IMR-90 (cell line): ENCODE measurements around the gene ZNF77. TPM values are rescaled to one million over a fixed set of nuclear protein-coding genes. Genes with fewer than 3 reads are reported as not detected.
"Not testable (repeated sequence)": the region's sequence is repeated elsewhere in the genome, so short reads cannot be mapped to it uniquely, and the experiment has no call there.

Experiments
- ATAC-seq: fragments of 200-7000 bp; cut with Tn5 transposase; 2 replicates; pipeline ENCODE4 v1.9.1; 2020; ENCODE audit warnings: low read depth, mild to moderate bottlenecking, moderate library complexity
- BruUV-seq: library from RNA; stranded (reverse); fragments of 400-500 nt; replicated peaks from 2 replicates; lab custom pipeline; 2021; lab: Mats Ljungman, UMichigan
- CTCF ChIA-PET: fragments of 300-600 bp; formaldehyde crosslinking; extraction: SDS; loops from one replicate; lab custom pipeline; 2021; ENCODE audit warnings: antibody characterized with exemption; lab: Yijun Ruan, JAX
- POLR2A ChIA-PET: fragments of 300-600 bp; sonication (Branson Sonifier 250); formaldehyde crosslinking; loops from one replicate; lab custom pipeline; 2022; ENCODE audit warnings: antibody characterized with exemption; ENCODE audit not compliant: unreplicated experiment; lab: Charles Lee
- DNase-seq: peaks from one replicate; pipeline ENCODE4 v3.0.0; 2013
- H2AFZ ChIP-seq: replicated peaks from 2 replicates; pipeline ENCODE3; 2013; ENCODE audit warnings: low read length, mild to moderate bottlenecking; ENCODE audit not compliant: poor library complexity
- H2AK5ac ChIP-seq: 2 replicates; pipeline ENCODE4 v1.6.1; 2013; ENCODE audit warnings: low read depth, low read length, inconsistent platforms
- H2AK9ac ChIP-seq: replicated peaks from 2 replicates; pipeline ENCODE3; 2013; ENCODE audit warnings: mild to moderate bottlenecking, low read depth, low read length, moderate library complexity; ENCODE audit not compliant: poor library complexity
- H2BK120ac ChIP-seq: 2 replicates; pipeline ENCODE4 v1.6.1; 2013; ENCODE audit warnings: low read depth, low read length, inconsistent platforms
- H2BK15ac ChIP-seq: 3 replicates; pipeline ENCODE4 v1.6.1; 2013; ENCODE audit warnings: low read depth, low read length, inconsistent platforms
- H2BK20ac ChIP-seq: 2 replicates; pipeline ENCODE4 v1.6.1; 2013; ENCODE audit warnings: low read depth, mild to moderate bottlenecking, inconsistent platforms, low read length, moderate library complexity
- H2BK5ac ChIP-seq: 2 replicates; pipeline ENCODE4 v1.6.1; 2013; ENCODE audit warnings: mild to moderate bottlenecking, low read depth, low read length, inconsistent platforms; ENCODE audit not compliant: poor library complexity, severe bottlenecking
- H3K14ac ChIP-seq: replicated peaks from 2 replicates; pipeline ENCODE4 v1.6.1; 2013; ENCODE audit warnings: low read depth, low read length, inconsistent platforms
- H3K18ac ChIP-seq: 2 replicates; pipeline ENCODE4 v1.6.1; 2013; ENCODE audit warnings: low read depth, low read length, control low read depth
- H3K23ac ChIP-seq: 2 replicates; pipeline ENCODE4 v1.6.1; 2013; ENCODE audit warnings: low read depth, low read length, inconsistent platforms
- H3K27ac ChIP-seq: 2 replicates; pipeline ENCODE4 v1.5.1; 2013; ENCODE audit warnings: mild to moderate bottlenecking, control low read depth, low read length; ENCODE audit not compliant: insufficient read depth
- H3K27me3 ChIP-seq: 2 replicates; pipeline ENCODE4 v1.6.1; 2013; ENCODE audit warnings: low read length; ENCODE audit not compliant: control insufficient read depth, insufficient read depth
- H3K36me3 ChIP-seq: 2 replicates; pipeline ENCODE4 v1.6.1; 2013; ENCODE audit warnings: low read length, mixed read lengths; ENCODE audit not compliant: control insufficient read depth, insufficient read depth
- H3K4ac ChIP-seq: 2 replicates; pipeline ENCODE4 v1.6.1; 2013; ENCODE audit warnings: low read depth, low read length, inconsistent platforms
- H3K4me1 ChIP-seq: 2 replicates; pipeline ENCODE4 v1.6.1; 2013; ENCODE audit warnings: low read length, mixed read lengths; ENCODE audit not compliant: control insufficient read depth, insufficient read depth
- H3K4me2 ChIP-seq: 2 replicates; pipeline ENCODE4 v1.6.1; 2013; ENCODE audit warnings: low read depth, mild to moderate bottlenecking, control low read depth, low read length, moderate library complexity
- H3K4me3 ChIP-seq: 2 replicates; pipeline ENCODE4 v1.5.1; 2013; ENCODE audit warnings: low read depth, mild to moderate bottlenecking, control low read depth, low read length, moderate library complexity; ENCODE audit not compliant: insufficient read depth
- H3K56ac ChIP-seq: 2 replicates; pipeline ENCODE4 v1.6.1; 2013; ENCODE audit warnings: low read length, inconsistent platforms; ENCODE audit not compliant: insufficient read depth; ENCODE audit errors: extremely low read depth
- H3K79me1 ChIP-seq, 2 experiments: 2 replicates each; pipeline ENCODE4 v1.6.1; 2013; ENCODE audit warnings: low read length in 2 of 2, inconsistent platforms in 1 of 2, low read depth in 1 of 2
- H3K9ac ChIP-seq: 2 replicates; pipeline ENCODE4 v1.6.1; 2013; ENCODE audit warnings: low read depth, low read length, control low read depth
- H3K9me1 ChIP-seq: 2 replicates; pipeline ENCODE4 v1.6.1; 2013; ENCODE audit warnings: low read length, inconsistent platforms; ENCODE audit not compliant: insufficient read depth
- H3K9me3 ChIP-seq: 2 replicates; pipeline ENCODE4 v1.6.1; 2013; ENCODE audit warnings: low read length; ENCODE audit not compliant: control insufficient read depth, insufficient read depth
- H4K20me1 ChIP-seq: 2 replicates; pipeline ENCODE4 v1.6.1; 2013; ENCODE audit warnings: low read length, inconsistent platforms; ENCODE audit not compliant: insufficient read depth
- H4K5ac ChIP-seq: 2 replicates; pipeline ENCODE4 v1.6.1; 2013; ENCODE audit warnings: mild to moderate bottlenecking, low read depth, low read length, control low read depth
- H4K8ac ChIP-seq, 2 experiments: 2 replicates each; pipeline ENCODE4 v1.6.1; 2013; ENCODE audit warnings: low read depth in 2 of 2, low read length in 2 of 2, control low read depth in 1 of 2, inconsistent platforms in 1 of 2
- H4K91ac ChIP-seq: 2 replicates; pipeline ENCODE4 v1.6.1; 2013; ENCODE audit warnings: low read depth, low read length, inconsistent platforms; ENCODE audit not compliant: insufficient read depth
- whole genome bisulfite sequencing, 2 experiments: methylation state at CpG; one replicate each; pipeline versions ENCODE4 v1.1.5 to v1.1.7; 2013; ENCODE audit warnings: missing lambda C conversion rate in 2 of 2; ENCODE audit not compliant: insufficient read length in 1 of 2; ENCODE audit errors: extremely low coverage in 2 of 2; 5-methylcytosine and 5-hydroxymethylcytosine counted together
- dilution Hi-C: fragments of 300-500 bp; cut with HindIII; formaldehyde crosslinking; loops from one replicate; pipeline ENCODE4 v1.14.3; 2018; ENCODE audit warnings: low sequenced_read_pairs; ENCODE audit not compliant: unreplicated experiment
- in situ Hi-C: fragments of 300-500 bp; cut with MboI; formaldehyde crosslinking; loops from 3 replicates; pipeline ENCODE4 v1.14.3; 2019; ENCODE audit warnings: low sequenced_read_pairs, inconsistent platforms, mixed read lengths
- intact Hi-C: fragments of 100-400 bp; cut with micrococcal nuclease; formaldehyde crosslinking; loops from 2 replicates; pipeline ENCODE4 v1.10.0; 2022
- polyA plus RNA-seq, 3 experiments: library from polyadenylated mRNA; depleted of rRNA; stranded (reverse); fragments of >200 nt; gene quantifications; 2 replicates each; pipeline ENCODE4 v1.2.3, GENCODE V29; 2012; ENCODE audit warnings: low replicate concordance in 1 of 3
- total RNA-seq: library from RNA; depleted of rRNA; stranded (reverse); fragments of >200 nt; gene quantifications from 2 replicates; pipeline ENCODE4 v1.2.3, GENCODE V29; 2012

ZNF77 gene
- total and polyA plus RNA-seq, 2 of the 4 experiments (the other 2 are of a cell fraction), result 3.6 to 6.5 TPM

GRCh38 chr19:2935863-2936262 is 8.9 kb downstream of the ZNF77 start:
- H3K9me1 ChIP-seq, H3K27me3 ChIP-seq, H2AK5ac ChIP-seq, H4K20me1 ChIP-seq, ATAC-seq, H2AFZ ChIP-seq, H3K14ac ChIP-seq, H4K91ac ChIP-seq, H3K23ac ChIP-seq, DNase-seq, H2BK20ac ChIP-seq, H2BK15ac ChIP-seq, CTCF ChIA-PET, BruUV-seq, H3K9ac ChIP-seq, H3K4me3 ChIP-seq, H3K4ac ChIP-seq, H4K5ac ChIP-seq, POLR2A ChIA-PET, intact Hi-C loops, H3K4me1 ChIP-seq, H2BK5ac ChIP-seq, H3K18ac ChIP-seq, in situ Hi-C loops, H3K27ac ChIP-seq, H3K79me1 ChIP-seq, H2AK9ac ChIP-seq, H3K56ac ChIP-seq, H2BK120ac ChIP-seq, H4K8ac ChIP-seq, H3K4me2 ChIP-seq, dilution Hi-C loops: not testable (repeated sequence)
- peaks cover 47% of the 10 kb centered on the region for H3K9me3 ChIP-seq
- peaks cover 39% of the 10 kb centered on the region for H3K36me3 ChIP-seq
- no CpG with 5 or more reads among the region's 4 CpGs for WGBS, 2 experiments
